NCI-H1930 (cell line): ENCODE measurements around the gene GORASP1.

ENCODE experiments used
- DNase-seq, 2 experiments: peaks; one replicate each; lab custom pipeline; 2025; lab: John Stamatoyannopoulos, UW

Gene GORASP1

GRCh38 chr3:39141171-39141995, 34.0 kb upstream of the GORASP1 start:
- no peak for DNase-seq

- no peak for DNase-seq
Measured at GRCh38 chr3:39140341-39140971, 33.0 kb upstream of the GORASP1 start.

- no peak for DNase-seq
Measured at GRCh38 chr3:39139442-39139841, 32.0 kb upstream of the GORASP1 start.

- no peak for DNase-seq
Measured at GRCh38 chr3:39138804-39139415, 31.5 kb upstream of the GORASP1 start.

GRCh38 chr3:39137991-39138803, 30.8 kb upstream of the GORASP1 start:
- no peak for DNase-seq

GRCh38 chr3:39137435-39137936, 30.1 kb upstream of the GORASP1 start:
- DNase-seq: no peak

GRCh38 chr3:39136533-39137434, 29.4 kb upstream of the GORASP1 start:
- no peak for DNase-seq

- DNase-seq: no peak
Measured at GRCh38 chr3:39135170-39135805, 27.9 kb upstream of the GORASP1 start.

GRCh38 chr3:39134305-39134704, 26.9 kb upstream of the GORASP1 start:
- no peak for DNase-seq

- no peak for DNase-seq
Measured at GRCh38 chr3:39133822-39134221, 26.4 kb upstream of the GORASP1 start.

- DNase-seq: no peak
Measured at GRCh38 chr3:39133093-39133490, 25.7 kb upstream of the GORASP1 start.

GRCh38 chr3:39132096-39133092, 25.0 kb upstream of the GORASP1 start:
- DNase-seq: no peak

GRCh38 chr3:39130693-39131265, 23.4 kb upstream of the GORASP1 start:
- DNase-seq: no peak

- no peak for DNase-seq
Measured at GRCh38 chr3:39130026-39130425, 22.6 kb upstream of the GORASP1 start.

GRCh38 chr3:39128951-39129350, 21.5 kb upstream of the GORASP1 start:
- DNase-seq: no peak

- DNase-seq: no peak
Measured at GRCh38 chr3:39127908-39128304, 20.5 kb upstream of the GORASP1 start.

GRCh38 chr3:39127269-39127907, 20.0 kb upstream of the GORASP1 start:
- DNase-seq: no peak

GRCh38 chr3:39126532-39127071, 19.2 kb upstream of the GORASP1 start:
- no peak for DNase-seq
